Measurements from ENCODE around the gene RHOU.

Gene RHOU

GRCh38 chr1:228781161-228781808, 46.0 kb downstream of the RHOU start:
- Histone ChIP-seq H4K20me1 (no peaks in the 10 kb centered on the region), H3K9ac (no peak overlapping the region), H3K36me3 (no peaks in the 10 kb centered on the region), H3K4me2 (peak overlapping the region; percentile 81), H3K4me1 (peaks cover 64% of the 10 kb centered on the region), H3K27me3 (no peaks in the 10 kb centered on the region), H3K27ac (no peak overlapping the region), H3K9me3 (no peaks in the 10 kb centered on the region), H3K4me3 (no peak overlapping the region)
- TF ChIP-seq Cebpa-rat (IDR thresholded peaks at IDR 0.05): no peak

DNA sequence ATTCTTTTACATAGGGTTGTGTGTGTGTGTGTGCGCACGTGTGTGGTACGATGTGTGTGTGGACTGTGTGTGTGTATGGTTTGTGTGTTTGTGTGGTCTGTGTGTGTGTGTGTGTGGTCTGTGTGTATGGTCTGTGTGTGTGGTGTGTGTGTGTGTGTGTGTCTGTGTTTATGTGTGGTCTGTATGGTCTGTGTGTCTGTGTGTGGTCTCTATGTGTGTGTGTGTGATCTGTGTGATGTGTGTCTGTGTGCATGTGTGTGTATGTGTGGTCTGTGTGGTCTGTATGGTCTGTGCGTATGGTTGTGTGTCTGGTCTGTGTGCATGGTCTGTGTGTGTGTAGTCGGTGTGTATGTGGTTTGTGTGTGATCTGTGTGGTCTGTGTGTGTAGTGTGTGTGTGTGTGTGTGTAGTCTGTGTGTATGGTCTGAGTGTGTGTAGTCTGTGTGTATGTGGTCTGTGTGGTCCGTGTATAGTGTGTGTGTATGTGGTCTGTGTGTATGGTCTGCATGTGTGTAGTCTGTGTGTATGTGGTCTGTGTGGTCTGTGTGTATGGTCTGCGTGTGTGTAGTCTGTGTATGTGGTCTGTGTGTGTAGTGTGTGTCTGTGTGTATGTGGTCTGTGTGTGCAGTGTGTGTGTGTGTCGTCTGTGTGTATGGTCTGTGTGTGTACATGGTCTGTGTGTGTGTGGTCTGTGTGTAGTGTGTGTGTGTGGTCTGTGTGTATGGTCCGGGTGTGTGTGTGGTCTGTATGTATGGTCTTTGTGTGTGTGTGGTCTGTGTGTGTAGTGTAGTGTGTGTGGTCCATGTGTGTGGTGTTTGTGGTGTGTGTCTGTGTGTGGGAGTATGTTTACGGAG, 46.8 kb downstream of the RHOU start:
- Histone ChIP-seq H3K4me3 (no peak overlapping the region), H3K4me1 (peaks cover 67% of the 10 kb centered on the region), H3K4me2 (peak overlapping the region; percentile 81), H3K9me3 (no peaks in the 10 kb centered on the region), H3K27ac (no peak overlapping the region), H3K27me3 (no peaks in the 10 kb centered on the region), H4K20me1 (no peaks in the 10 kb centered on the region), H3K9ac (no peak overlapping the region), H3K36me3 (no peaks in the 10 kb centered on the region)
- no peak for TF ChIP-seq Cebpa-rat (IDR thresholded peaks at IDR 0.05)

GRCh38 chr1:228782662-228783417, 47.6 kb downstream of the RHOU start:
- no peaks in the 10 kb centered on the region for H3K27me3 ChIP-seq
- no peak for TF ChIP-seq Cebpa-rat (IDR thresholded peaks at IDR 0.05)
- no peak overlapping the region for H3K4me3 ChIP-seq
- H3K27ac ChIP-seq: no peak overlapping the region
- H4K20me1 ChIP-seq: no peaks in the 10 kb centered on the region
- H3K4me2 ChIP-seq: peak overlapping the region; percentile 81; the same call in 1 of the 2 replicates
- no peak overlapping the region for H3K9ac ChIP-seq
- no peaks in the 10 kb centered on the region for H3K36me3 ChIP-seq
- peaks cover 67% of the 10 kb centered on the region for H3K4me1 ChIP-seq
- H3K9me3 ChIP-seq: no peaks in the 10 kb centered on the region

GRCh38 chr1:228783418-228784040, 48.2 kb downstream of the RHOU start:
- no peak overlapping the region for H3K4me3 ChIP-seq
- no peaks in the 10 kb centered on the region for H3K36me3 ChIP-seq
- H3K9ac ChIP-seq: no peak overlapping the region
- no peak for TF ChIP-seq Cebpa-rat (IDR thresholded peaks at IDR 0.05)
- H4K20me1 ChIP-seq: no peaks in the 10 kb centered on the region
- 0 out of 2 replicates have a peak, but pooled peaks cover under 1% of the 10 kb centered on the region for H3K9me3 ChIP-seq
- no peak overlapping the region for H3K27ac ChIP-seq
- peaks cover 62% of the 10 kb centered on the region for H3K4me1 ChIP-seq
- no peaks in the 10 kb centered on the region for H3K27me3 ChIP-seq
- no peak overlapping the region for H3K4me2 ChIP-seq

DNA sequence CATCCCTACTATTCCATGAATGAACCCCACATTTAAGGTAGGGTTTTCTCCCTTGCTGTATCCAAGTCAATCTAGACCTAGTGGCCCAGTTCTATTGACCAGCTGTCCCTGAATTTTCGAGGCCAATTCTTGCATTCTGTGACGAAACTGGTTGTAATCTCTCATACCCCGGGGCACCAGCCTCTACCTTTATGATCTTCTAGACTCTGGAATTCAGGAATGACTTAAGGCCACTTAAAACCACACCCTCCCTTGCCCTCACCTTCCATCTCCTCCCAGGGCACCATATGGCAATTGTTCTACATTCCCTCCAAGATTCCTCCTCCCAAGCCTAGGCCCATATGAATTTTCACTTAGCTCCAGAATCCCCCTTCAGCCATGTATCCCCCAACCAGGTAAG, 48.9 kb downstream of the RHOU start:
- no peak for TF ChIP-seq Cebpa-rat (IDR thresholded peaks at IDR 0.05)
- H3K27me3 ChIP-seq: no peaks in the 10 kb centered on the region

GRCh38 chr1:228785366-228786330, 50.4 kb downstream of the RHOU start:
- Histone ChIP-seq H3K27me3 (no peaks in the 10 kb centered on the region), H3K4me1 (peaks cover 51% of the 10 kb centered on the region), H3K9ac (no peak overlapping the region), H3K4me3 (no peak overlapping the region), H4K20me1 (no peaks in the 10 kb centered on the region), H3K9me3 (0 out of 2 replicates have a peak, but pooled peaks cover 4% of the 10 kb centered on the region), H3K4me2 (peak overlapping the region; percentile 48), H3K27ac (no peak overlapping the region), H3K36me3 (no peaks in the 10 kb centered on the region)
- no peak for TF ChIP-seq Cebpa-rat (IDR thresholded peaks at IDR 0.05)

More for the DNA sequence above, 48.9 kb downstream of the RHOU start:
- H3K9ac ChIP-seq: no peak overlapping the region
- 0 out of 2 replicates have a peak, but pooled peaks cover 4% of the 10 kb centered on the region for H3K9me3 ChIP-seq
- H3K4me3 ChIP-seq: no peak overlapping the region
- H4K20me1 ChIP-seq: no peaks in the 10 kb centered on the region
- H3K27ac ChIP-seq: no peak overlapping the region
- H3K4me1 ChIP-seq: peaks cover 55% of the 10 kb centered on the region
- no peaks in the 10 kb centered on the region for H3K36me3 ChIP-seq
- H3K4me2 ChIP-seq: peak overlapping the region; percentile 48

DNA sequence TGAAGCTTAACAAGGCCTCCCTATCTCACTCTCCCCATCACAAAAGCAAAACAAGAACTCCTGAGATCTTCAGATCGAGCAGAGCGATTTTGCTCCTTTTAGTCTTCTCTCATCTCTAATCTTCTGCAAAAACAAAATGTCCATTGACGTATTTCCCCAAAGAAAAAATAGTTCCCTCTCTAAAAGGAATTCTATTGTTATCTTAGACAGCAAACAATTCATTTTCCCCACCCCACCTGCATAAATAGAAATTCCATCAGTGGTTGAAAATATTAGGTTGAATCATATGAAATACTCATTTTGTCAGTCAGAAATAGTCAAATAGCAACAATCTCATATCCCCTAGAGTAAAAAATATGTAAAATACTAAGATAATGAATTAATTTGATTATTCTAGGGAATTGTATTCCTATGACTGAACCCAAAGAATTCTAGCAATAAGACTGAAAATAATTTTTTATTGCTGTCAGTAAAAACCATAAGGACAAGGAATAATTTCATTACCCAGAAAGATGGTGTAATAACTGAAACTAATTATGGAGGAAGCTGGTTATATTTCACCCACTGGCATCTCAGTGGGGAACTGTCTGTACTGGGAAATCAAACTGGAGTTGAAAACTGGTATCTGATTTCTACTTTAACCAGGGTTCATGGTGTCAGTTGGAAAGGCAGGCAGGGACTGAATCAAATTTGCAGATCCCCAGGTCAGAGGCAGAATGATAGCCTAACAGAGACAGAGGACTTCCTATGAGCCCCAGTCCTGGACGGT, 51.3 kb downstream of the RHOU start:
- peaks cover 51% of the 10 kb centered on the region for H3K4me1 ChIP-seq
- H4K20me1 ChIP-seq: no peaks in the 10 kb centered on the region
- H3K9ac ChIP-seq: no peak overlapping the region
- TF ChIP-seq Cebpa-rat (IDR thresholded peaks at IDR 0.05): no peak
- no peak overlapping the region for H3K4me3 ChIP-seq
- no peaks in the 10 kb centered on the region for H3K36me3 ChIP-seq
- no peaks in the 10 kb centered on the region for H3K27me3 ChIP-seq
- H3K9me3 ChIP-seq: 0 out of 2 replicates have a peak, but pooled peaks cover 4% of the 10 kb centered on the region
- H3K4me2 ChIP-seq: peak overlapping the region; percentile 48
- no peak overlapping the region for H3K27ac ChIP-seq

- peak overlapping the region; percentile 92 for H3K4me2 ChIP-seq
- H3K27me3 ChIP-seq: no peaks in the 10 kb centered on the region
Measured at GRCh38 chr1:228791791-228792190, 56.5 kb downstream of the RHOU start.

More at GRCh38 chr1:228791791-228792190, 56.5 kb downstream of the RHOU start:
- Histone ChIP-seq H4K20me1 (peaks cover 6% of the 10 kb centered on the region; the same call in 1 of the 2 replicates), H3K36me3 (no peaks in the 10 kb centered on the region), H3K9ac (no peak overlapping the region), H3K4me3 (no peak overlapping the region), H3K27ac (no peak overlapping the region), H3K9me3 (peaks cover 6% of the 10 kb centered on the region), H3K4me1 (peaks cover 57% of the 10 kb centered on the region)
- TF ChIP-seq Cebpa-rat (IDR thresholded peaks at IDR 0.05): no peak

Measured in BLaER1 (cell line).